Activated CD8-positive, alpha-beta T cell treated with anti-CD3 and anti-CD28 coated beads for 36 hours (primary cell): ENCODE data around the gene MLXIP. TPM values are rescaled to one million over a fixed set of nuclear protein-coding genes. Genes with fewer than 3 reads are reported as not detected.

Experiments used
- ATAC-seq: fragments of 200-7000 bp; cut with Tn5 transposase; one replicate; pipeline ENCODE4 v1.10.0; 2021; ENCODE audit warnings: mild to moderate bottlenecking, moderate library complexity
- CTCF ChIA-PET: fragments of 350-600 bp; sonication (Branson Sonifier 250); formaldehyde crosslinking; loops from one replicate; lab custom pipeline; 2021; ENCODE audit warnings: antibody characterized with exemption; lab: Charles Lee
- POLR2A ChIA-PET: fragments of 350-600 bp; sonication (Branson Sonifier 250); formaldehyde crosslinking; loops from one replicate; lab custom pipeline; 2021; ENCODE audit warnings: antibody characterized with exemption; lab: Charles Lee
- DNase-seq: peaks from one replicate; pipeline ENCODE4 v3.0.0-alpha.2; 2020
- H3K27ac Mint-ChIP-seq: one replicate; pipeline ENCODE4 v1.8.0; 2021; ENCODE audit warnings: mild to moderate bottlenecking, mixed read lengths
- H3K27me3 Mint-ChIP-seq: one replicate; pipeline ENCODE4 v1.8.0; 2021; ENCODE audit warnings: mixed read lengths
- H3K36me3 Mint-ChIP-seq: one replicate; pipeline ENCODE4 v1.8.0; 2021; ENCODE audit warnings: low read depth, mixed read lengths
- H3K4me1 Mint-ChIP-seq: one replicate; pipeline ENCODE4 v1.8.0; 2021; ENCODE audit warnings: low read depth, mixed read lengths
- H3K4me3 Mint-ChIP-seq: one replicate; pipeline ENCODE4 v1.8.0; 2021; ENCODE audit warnings: mild to moderate bottlenecking, moderate library complexity, mixed read lengths
- H3K9me3 Mint-ChIP-seq: one replicate; pipeline ENCODE4 v1.8.0; 2021; ENCODE audit warnings: mixed read lengths
- CTCF ChIP-seq: fragments of 200-600 bp; IDR thresholded peaks from one replicate; pipeline ENCODE4 v1.8.0; 2022; ENCODE audit warnings: antibody characterized with exemption, mild to moderate bottlenecking
- intact Hi-C: fragments of 100-400 bp; cut with micrococcal nuclease; formaldehyde crosslinking; loops from one replicate; pipeline ENCODE4 v1.10.0; 2022
- total RNA-seq, 2 experiments: library from RNA; stranded (reverse); gene quantifications; one replicate each; pipeline ENCODE4 v1.2.3, GENCODE V29; 2021

Gene MLXIP
- total RNA-seq, 2 experiments from 2014 or later = 26.0 to 28.7 TPM

GRCh38 chr12:122062832-122063693 is 15.5 kb upstream of the MLXIP start:
- ATAC-seq = no peak
- Mint-ChIP-seq H3K36me3 (peaks cover 2% of the 10 kb centered on the region), H3K27ac (no peak overlapping the region), H3K9me3 (no peaks in the 10 kb centered on the region), H3K4me1 (peaks cover 12% of the 10 kb centered on the region), H3K4me3 (no peak overlapping the region), H3K27me3 (no peaks in the 10 kb centered on the region)
- POLR2A ChIA-PET = no interaction called here
- TF ChIP-seq CTCF = no peak
- CTCF ChIA-PET = interaction anchor here (0.6 to 3.6 kb wide), 9 partner anchors 8 to 128 kb away, joined by 3 to 21 read pairs (median 3); no protein-coding TSS in a partner anchor
- DNase-seq = no peak
- intact Hi-C loops = no loop called here

GRCh38 chr12:122063694-122064024 is 14.9 kb upstream of the MLXIP start:
- ChIA-PET POLR2A (no interaction called here), CTCF (interaction anchor here (0.6 to 3.6 kb wide), 8 partner anchors 9 to 127 kb away, joined by 3 to 21 read pairs (median 3); no protein-coding TSS in a partner anchor)
- ATAC-seq (no peak), DNase-seq (no peak)
- Mint-ChIP-seq H3K4me3 (no peak overlapping the region), H3K27ac (no peak overlapping the region), H3K27me3 (no peaks in the 10 kb centered on the region), H3K9me3 (no peaks in the 10 kb centered on the region), H3K4me1 (peaks cover 17% of the 10 kb centered on the region), H3K36me3 (peaks cover 2% of the 10 kb centered on the region)
- intact Hi-C loops = no loop called here
- no peak for TF ChIP-seq CTCF

GRCh38 chr12:122064025-122064777 is 14.4 kb upstream of the MLXIP start:
- TF ChIP-seq CTCF = no peak
- intact Hi-C loops = no loop called here
- no peaks in the 10 kb centered on the region for H3K36me3 Mint-ChIP-seq
- H3K27ac Mint-ChIP-seq = no peak overlapping the region
- ATAC-seq (peak; percentile 95), DNase-seq (peak; percentile 74)
- H3K9me3 Mint-ChIP-seq = no peaks in the 10 kb centered on the region
- CTCF ChIA-PET = interaction anchor here (1.0 to 3.6 kb wide), 3 partner anchors 9 to 59 kb away, joined by 3 to 21 read pairs (median 17); no protein-coding TSS in a partner anchor
- H3K4me3 Mint-ChIP-seq = no peak overlapping the region
- H3K27me3 Mint-ChIP-seq = no peaks in the 10 kb centered on the region
- POLR2A ChIA-PET = interaction anchor here (1.0 kb wide), 1 partner anchor 14 kb away, joined by 3 read pairs; the partner anchor contains the start of gene MLXIP
- peaks cover 17% of the 10 kb centered on the region for H3K4me1 Mint-ChIP-seq

DNA sequence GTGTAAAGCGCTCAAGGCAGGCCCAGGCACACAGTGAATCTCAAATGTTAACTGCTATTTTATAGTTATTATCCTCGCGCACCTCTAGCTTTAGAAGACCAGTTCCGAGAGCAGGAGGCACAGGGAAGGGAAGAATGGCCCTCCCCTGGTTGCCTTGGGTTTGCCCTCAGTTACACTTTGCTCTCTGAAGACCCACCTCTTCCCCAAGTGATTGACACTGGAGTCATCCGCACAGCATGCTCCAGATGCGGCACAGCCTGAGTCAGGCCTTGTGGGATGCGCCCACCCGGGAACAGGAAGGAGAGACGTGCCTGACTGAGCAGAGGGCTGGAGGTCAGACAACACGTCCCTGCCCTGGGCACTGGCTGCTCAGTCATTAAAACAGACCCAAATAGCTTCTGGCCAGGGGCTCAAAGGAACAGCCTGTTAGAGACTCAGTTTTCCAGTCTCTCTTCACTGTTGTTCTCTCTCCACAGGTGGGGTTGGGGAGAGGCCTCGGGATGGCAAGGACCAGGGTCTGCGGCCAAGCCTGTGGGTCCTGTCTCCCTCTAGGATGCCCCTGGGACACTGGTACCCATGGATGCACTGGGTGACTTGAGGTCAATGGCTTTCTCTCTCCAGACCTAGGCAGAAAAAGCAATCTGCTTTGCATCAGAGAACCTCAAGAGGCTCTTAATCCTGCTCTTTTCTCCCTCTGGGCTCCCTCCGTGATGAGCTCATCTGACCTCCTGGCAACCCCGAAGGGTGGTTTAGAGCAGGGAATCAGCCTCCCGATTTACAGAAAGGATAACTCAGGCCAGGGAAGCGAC is 13.6 kb upstream of the MLXIP start:
- intact Hi-C loops = no loop called here
- ATAC-seq = no peak
- H3K36me3 Mint-ChIP-seq = no peaks in the 10 kb centered on the region

More for the DNA sequence above, 13.6 kb upstream of the MLXIP start:
- peaks cover 17% of the 10 kb centered on the region for H3K4me1 Mint-ChIP-seq
- H3K4me3 Mint-ChIP-seq = no peak overlapping the region
- no peak for DNase-seq
- H3K27me3 Mint-ChIP-seq = no peaks in the 10 kb centered on the region
- no peaks in the 10 kb centered on the region for H3K9me3 Mint-ChIP-seq
- no peak for TF ChIP-seq CTCF
- ChIA-PET POLR2A (interaction anchor here (1.0 kb wide), 2 partner anchors 13 to 45 kb away, joined by 3 read pairs; partner anchors contain the start of gene MLXIP), CTCF (interaction anchor here (3.1 to 3.6 kb wide), 2 partner anchors 10 to 58 kb away, joined by 17 to 21 read pairs; no protein-coding TSS in a partner anchor)
- H3K27ac Mint-ChIP-seq = no peak overlapping the region
